Kidney (tissue), 14 donors: ENCODE data around the gene MIS18A. TPM values are rescaled to one million over a fixed set of nuclear protein-coding genes. Genes with fewer than 3 reads are reported as not detected.
"Not testable (repeated sequence)": the region's sequence is repeated elsewhere in the genome, so short reads cannot be mapped to it uniquely, and the experiment has no call there.

Experiments used
- DNase-seq, 5 donors: peaks; one replicate each; pipeline ENCODE4 v3.0.0-alpha.2; 2013 to 2020
- FAIRE-seq: peaks from 2 replicates; lab custom pipeline; 2012; peaks lifted over from hg19 to GRCh38; lab: Jason Lieb, UNC
- H3K27ac ChIP-seq, 2 donors: one replicate each; pipeline ENCODE4 v1.7.0; 2013; ENCODE audit warnings: low read depth in 2 of 2, low read length in 2 of 2, inconsistent platforms in 1 of 2
- H3K27me3 ChIP-seq: one replicate; pipeline ENCODE4 v1.7.1; 2013; ENCODE audit warnings: low read length, inconsistent platforms; ENCODE audit not compliant: control insufficient read depth, insufficient read depth
- H3K36me3 ChIP-seq, 3 donors: one replicate each; pipeline versions ENCODE4 v1.7.0 to v1.7.1; 2013; ENCODE audit warnings: low read length in 3 of 3, control low read depth in 1 of 3, inconsistent platforms in 1 of 3; ENCODE audit not compliant: insufficient read depth in 3 of 3, control insufficient read depth in 2 of 3
- H3K4me1 ChIP-seq, 3 donors: one replicate each; pipeline versions ENCODE4 v1.7.0 to v1.7.1; 2013; ENCODE audit warnings: low read length in 3 of 3, inconsistent platforms in 1 of 3, low read depth in 1 of 3; ENCODE audit not compliant: control insufficient read depth in 2 of 3, insufficient read depth in 2 of 3
- H3K4me3 ChIP-seq, 3 donors: one replicate each; pipeline versions ENCODE4 v1.7.0 to v1.8.1; 2013; ENCODE audit warnings: low read length in 3 of 3, control low read depth in 1 of 3, inconsistent platforms in 1 of 3
- H3K9ac ChIP-seq, 3 donors: one replicate each; pipeline versions ENCODE4 v1.7.0 to v1.7.1; 2013; ENCODE audit warnings: low read length in 3 of 3, control low read depth in 1 of 3, inconsistent platforms in 1 of 3
- H3K9me3 ChIP-seq, 3 donors: one replicate each; pipeline versions ENCODE4 v1.7.0 to v1.7.1; 2013; ENCODE audit warnings: low read length in 3 of 3, control low read depth in 1 of 3, inconsistent platforms in 1 of 3; ENCODE audit not compliant: control insufficient read depth in 2 of 3, insufficient read depth in 1 of 3
- CTCF ChIP-seq: IDR thresholded peaks from 3 replicates; pipeline ENCODE4 v1.5.1; 2012; ENCODE audit warnings: mild to moderate bottlenecking, moderate library complexity, borderline replicate concordance; ENCODE audit not compliant: insufficient read depth; ENCODE audit errors: extremely low read depth
- intact Hi-C: fragments of 100-400 bp; cut with DNase I; formaldehyde crosslinking; loops from one replicate; pipeline ENCODE4 v1.11.1; 2022
- polyA plus RNA-seq: library from polyadenylated mRNA; stranded (reverse); fragments of 350-450 nt; fragmentation: Illumina TruSeq; extraction: RNeasy Lipid Tissue Mini Kit (QIAGEN cat#74804); gene quantifications from one replicate; pipeline ENCODE4 v1.2.3, GENCODE V29; 2014; ENCODE audit warnings: low read depth, low replicate concordance; ENCODE audit not compliant: insufficient read depth
- total RNA-seq: library from RNA; stranded (reverse); fragmentation: NEBNext Ultra II Directional; extraction: Animal tissue kit (Norgen Biotek cat#: 25700); gene quantifications from one replicate; pipeline ENCODE4 v1.2.1, GENCODE V29; 2021
- donor health status: control.
- donor health status: control.
- donor health status: control.
- donor health status: control.
- donor health status: control.
- donor health status: DM: yes; HTN: yes; CAD: no.
- donor health status: Normal renal cell carcinoma (clear cell type).

The MIS18A gene
- total and polyA plus RNA-seq, 2 donors from 2014 or later: 6.2 to 7.0 TPM

- Histone ChIP-seq H3K36me3 (peaks cover 2 to 26% (median 2%) of the 10 kb centered on the region in 3 donors), H3K4me3 (no peak overlapping the region), H3K4me1 (no peaks in the 10 kb centered on the region), H3K27ac (no peak overlapping the region), H3K9me3 (no peaks in the 10 kb centered on the region), H3K27me3 (no peaks in the 10 kb centered on the region), H3K9ac (no peak overlapping the region)
- no peak for TF ChIP-seq CTCF
- no peak for DNase-seq
- no peak for FAIRE-seq
- intact Hi-C loops: no loop called here
Observed at GRCh38 chr21:32312976-32313375, 34.1 kb upstream of the MIS18A start.

- Histone ChIP-seq H3K9me3 (no peaks in the 10 kb centered on the region), H3K4me3 (no peak overlapping the region), H3K27ac (no peak overlapping the region), H3K36me3 (peaks cover 2 to 21% (median 2%) of the 10 kb centered on the region in 3 donors), H3K4me1 (no peaks in the 10 kb centered on the region), H3K27me3 (no peaks in the 10 kb centered on the region), H3K9ac (no peak overlapping the region)
- TF ChIP-seq CTCF: no peak
- intact Hi-C loops: no loop called here
- FAIRE-seq (no peak), DNase-seq (no peak)
Observed at GRCh38 chr21:32312326-32312725, 33.5 kb upstream of the MIS18A start.

GRCh38 chr21:32311621-32312020 is 32.8 kb upstream of the MIS18A start:
- Histone ChIP-seq H3K27ac (no peak overlapping the region), H3K4me3 (no peak overlapping the region), H3K27me3 (no peaks in the 10 kb centered on the region), H3K9ac (no peak overlapping the region), H3K36me3 (peaks cover 2 to 14% (median 2%) of the 10 kb centered on the region in 3 donors), H3K9me3 (no peaks in the 10 kb centered on the region), H3K4me1 (no peaks in the 10 kb centered on the region)
- intact Hi-C loops: no loop called here
- TF ChIP-seq CTCF: no peak
- no peak for DNase-seq
- FAIRE-seq: no peak

- intact Hi-C loops, H3K4me3 ChIP-seq, H3K27me3 ChIP-seq, H3K27ac ChIP-seq, DNase-seq, H3K9me3 ChIP-seq, H3K4me1 ChIP-seq, FAIRE-seq, H3K9ac ChIP-seq, H3K36me3 ChIP-seq: not testable (repeated sequence)
Observed at GRCh38 chr21:32310976-32311375, 32.1 kb upstream of the MIS18A start.
